Stimulated activated naive CD8-positive, alpha-beta T cell treated with anti-CD3 and anti-CD28 coated beads, Interleukin-15, Interleukin-2, amounts not matched to agents 100 U/mL and 50 U/mL, for 24 hours (primary cell): Measurements from ENCODE around the gene VEGFB.
"Not testable (repeated sequence)": the region's sequence is repeated elsewhere in the genome, so short reads cannot be mapped to it uniquely, and the experiment has no call there.

Experiments
- ATAC-seq: fragments of 150-1000 bp; cut with Tn5 transposase; one replicate; pipeline ENCODE4 v1.10.0; 2021
- DNase-seq: peaks from one replicate; pipeline ENCODE4 v3.0.0; 2021

Gene VEGFB

GRCh38 chr11:64232182-64232966 lies 2.0 kb upstream of the VEGFB start:
- ATAC-seq, result no peak
- DNase-seq, result no peak

- DNase-seq (no peak), ATAC-seq (no peak)
These were observed 1.4 kb upstream of the VEGFB start for GRCh38 chr11:64232967-64233315.

GRCh38 chr11:64234647-64235379 lies 429 bp downstream of the VEGFB start:
- DNase-seq, result peak; percentile 67
- ATAC-seq, result peak; percentile 56

GRCh38 chr11:64235437-64236161 lies 1.2 kb downstream of the VEGFB start:
- ATAC-seq, result no peak
- DNase-seq, result no peak

DNA sequence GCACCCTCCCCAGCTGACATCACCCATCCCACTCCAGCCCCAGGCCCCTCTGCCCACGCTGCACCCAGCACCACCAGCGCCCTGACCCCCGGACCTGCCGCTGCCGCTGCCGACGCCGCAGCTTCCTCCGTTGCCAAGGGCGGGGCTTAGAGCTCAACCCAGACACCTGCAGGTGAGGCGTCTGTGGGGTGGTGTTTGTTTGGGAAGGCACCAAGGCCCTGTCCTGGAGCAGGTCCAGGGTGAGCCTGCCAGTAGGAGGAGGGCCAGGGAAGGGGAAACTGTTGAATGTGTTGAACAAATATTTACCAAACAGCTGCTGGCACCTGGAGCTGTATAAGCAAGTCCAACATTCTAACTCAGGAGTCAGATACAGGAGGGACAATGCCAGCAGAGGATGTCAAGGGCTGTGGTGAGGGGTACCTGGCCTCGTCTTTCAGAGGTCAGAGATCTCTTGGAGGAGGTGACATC lies 3.1 kb downstream of the VEGFB start:
- ATAC-seq, result no peak
- DNase-seq, result no peak

DNA sequence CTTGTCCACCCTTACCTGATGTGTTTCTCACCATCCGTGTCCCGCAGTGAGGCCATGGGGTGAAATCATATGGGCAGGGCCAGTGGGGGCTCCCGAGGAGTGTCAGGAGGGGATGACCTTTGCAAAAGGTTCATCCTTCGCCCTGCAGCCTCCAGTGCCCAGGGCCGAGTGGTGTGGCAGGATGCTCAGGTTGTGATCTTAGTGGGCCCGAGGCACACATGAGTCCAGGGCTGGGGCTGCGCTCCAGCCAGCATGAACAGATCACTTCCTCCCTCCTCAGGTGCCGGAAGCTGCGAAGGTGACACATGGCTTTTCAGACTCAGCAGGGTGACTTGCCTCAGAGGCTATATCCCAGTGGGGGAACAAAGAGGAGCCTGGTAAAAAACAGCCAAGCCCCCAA lies 3.7 kb downstream of the VEGFB start:
- ATAC-seq (no peak), DNase-seq (no peak)

DNA sequence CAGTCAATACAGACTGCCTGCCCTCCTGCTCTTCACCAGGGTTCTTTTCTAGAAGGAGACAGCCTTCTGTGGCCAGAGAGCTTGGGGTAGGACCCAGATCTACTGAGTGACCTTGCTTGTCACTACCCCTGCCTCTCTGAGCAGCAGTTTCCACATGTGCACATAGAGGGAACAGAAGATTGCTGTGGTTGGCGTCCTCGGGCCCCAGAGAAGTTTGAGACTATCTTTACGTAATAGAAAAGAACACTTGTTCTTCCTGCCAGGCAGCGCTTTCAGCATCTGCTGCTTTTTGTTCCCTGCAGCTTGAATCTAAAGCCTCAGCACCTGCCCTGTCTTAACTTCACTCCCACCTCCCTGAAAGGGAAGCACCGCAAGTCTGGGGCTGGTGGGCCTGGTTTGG lies 4.6 kb downstream of the VEGFB start:
- ATAC-seq, result no peak
- no peak for DNase-seq

- no peak for ATAC-seq
These were observed 5.5 kb downstream of the VEGFB start for GRCh38 chr11:64239662-64240434.

GRCh38 chr11:64240435-64241240 lies 6.3 kb downstream of the VEGFB start, which contains the start of gene FKBP2:
Gene FKBP2, plus strand, starts transcription at chr11:64241095. Its CDS starts 1,293 bp downstream, at chr11:64242388.
- ATAC-seq (peak; percentile 66), DNase-seq (peak; percentile 99)

More at GRCh38 chr11:64239662-64240434, 5.5 kb downstream of the VEGFB start:
- no peak for DNase-seq

DNA sequence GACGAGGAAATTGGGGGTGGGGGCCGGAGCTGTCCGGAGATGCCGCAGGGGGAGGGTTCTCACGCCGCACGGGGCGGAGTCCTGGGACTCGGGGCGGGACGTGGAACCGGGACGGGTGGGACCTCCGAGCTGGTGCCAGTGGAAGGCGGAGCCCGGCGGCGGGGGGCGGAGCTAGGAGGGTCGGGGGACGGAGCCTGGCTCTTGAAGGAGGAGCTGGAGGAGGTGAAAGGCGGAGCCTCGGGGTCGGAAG lies 6.8 kb downstream of the VEGFB start:
- peak; percentile 100 for DNase-seq
- peak; percentile 83 for ATAC-seq

DNA sequence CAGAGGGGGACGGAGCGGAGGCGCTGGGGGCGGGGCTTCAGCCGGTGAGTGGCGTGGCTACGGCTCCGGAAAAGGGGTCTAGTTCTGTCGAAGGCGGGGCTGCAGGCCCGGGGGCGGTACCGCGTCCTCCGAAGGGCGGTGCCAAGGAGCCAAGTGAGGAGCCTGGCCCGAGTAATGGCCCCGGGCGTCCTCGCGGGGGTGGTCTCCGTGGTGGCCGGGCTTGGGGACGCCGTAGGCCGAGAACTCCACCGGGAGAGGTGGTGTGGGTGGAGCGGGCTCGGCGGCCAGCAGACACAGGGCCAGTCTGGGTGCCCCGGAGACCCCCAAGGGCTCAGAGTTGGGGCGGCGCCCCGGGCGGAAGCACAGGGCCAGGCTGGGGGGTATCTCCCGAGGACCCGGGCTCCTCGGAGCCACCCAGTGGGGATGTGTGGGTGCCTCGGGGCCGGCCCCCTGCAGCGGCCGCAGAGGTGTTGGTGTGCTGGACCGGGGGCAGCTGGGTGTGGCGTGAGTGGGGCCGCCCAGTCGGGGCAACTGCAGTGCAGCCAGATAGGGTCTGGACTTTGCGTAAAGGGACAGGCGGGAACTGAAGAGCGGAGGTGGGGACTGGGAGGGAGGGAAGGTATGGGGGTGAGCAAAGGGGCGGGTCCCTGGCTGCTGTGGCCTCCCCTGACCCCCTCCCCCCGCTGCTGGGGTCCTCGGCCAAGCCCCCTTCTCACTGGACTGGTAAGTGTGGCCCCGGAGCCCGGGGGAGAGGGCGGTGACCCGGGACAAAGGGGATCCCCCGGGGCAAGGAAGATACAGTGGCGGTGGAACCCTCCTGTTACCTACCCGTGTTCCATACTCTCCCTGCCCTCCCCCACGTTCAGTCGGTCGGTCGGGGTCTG lies 7.3 kb downstream of the VEGFB start:
- peak; percentile 49 for DNase-seq

DNA sequence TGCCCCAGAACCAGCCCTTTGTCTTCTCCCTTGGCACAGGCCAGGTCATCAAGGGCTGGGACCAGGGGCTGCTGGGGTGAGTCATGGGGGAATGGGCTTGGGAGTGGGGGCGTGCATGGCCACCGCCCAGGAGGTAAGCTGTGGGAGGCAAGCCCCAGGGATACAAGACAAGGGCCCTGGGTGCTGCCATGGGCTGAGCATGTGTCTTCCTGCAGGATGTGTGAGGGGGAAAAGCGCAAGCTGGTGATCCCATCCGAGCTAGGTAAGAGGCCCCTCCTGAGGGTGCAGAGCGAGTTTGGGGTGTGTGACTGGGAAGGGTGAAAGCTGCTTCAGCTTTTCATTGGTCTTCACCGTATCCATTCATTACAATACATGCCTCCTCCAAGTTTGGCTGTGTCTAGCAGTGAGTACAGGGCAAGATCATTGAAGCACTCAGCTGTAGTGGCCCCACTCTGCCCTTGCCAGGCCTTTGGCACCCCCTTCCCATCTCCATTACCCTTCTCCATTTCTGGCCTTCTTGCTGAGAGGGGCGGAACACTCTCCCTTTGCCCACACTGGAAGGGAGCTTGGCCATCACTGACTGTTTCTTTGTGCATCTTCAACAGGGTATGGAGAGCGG lies 9.0 kb downstream of the VEGFB start:
- ATAC-seq, result no peak
- no peak for DNase-seq

More for the DNA sequence above, 7.3 kb downstream of the VEGFB start:
- peak; percentile 2 for ATAC-seq

DNA sequence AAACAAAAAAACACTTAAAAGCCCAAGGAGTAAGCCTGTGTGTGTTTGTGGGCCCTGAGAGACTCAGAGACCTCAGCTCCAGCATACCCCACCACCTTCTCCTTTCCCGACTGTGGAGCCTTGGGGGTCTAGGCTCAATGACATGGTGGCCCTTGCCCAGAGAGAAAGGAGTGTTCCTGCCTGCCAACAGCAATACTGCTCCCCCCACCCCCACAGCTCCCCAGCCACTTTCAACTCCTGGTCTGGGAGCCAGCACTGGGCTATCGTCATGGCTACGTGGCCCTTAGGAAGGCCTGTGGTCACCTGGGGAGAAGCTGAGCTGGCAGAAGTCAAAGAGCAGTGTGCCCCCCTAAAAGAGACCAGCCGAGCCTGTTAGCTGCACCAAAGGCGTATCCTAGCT lies 9.7 kb downstream of the VEGFB start:
- ATAC-seq, result no peak
- no peak for DNase-seq

- DNase-seq (no peak), ATAC-seq (no peak)
These were observed 10.6 kb downstream of the VEGFB start for GRCh38 chr11:64244966-64245365.

GRCh38 chr11:64245401-64245796 lies 11.0 kb downstream of the VEGFB start:
- DNase-seq, result no peak

GRCh38 chr11:64245797-64246620 lies 11.6 kb downstream of the VEGFB start:
- DNase-seq (peak; percentile 84), ATAC-seq (peak; percentile 12)

More at GRCh38 chr11:64245401-64245796, 11.0 kb downstream of the VEGFB start:
- no peak for ATAC-seq

DNA sequence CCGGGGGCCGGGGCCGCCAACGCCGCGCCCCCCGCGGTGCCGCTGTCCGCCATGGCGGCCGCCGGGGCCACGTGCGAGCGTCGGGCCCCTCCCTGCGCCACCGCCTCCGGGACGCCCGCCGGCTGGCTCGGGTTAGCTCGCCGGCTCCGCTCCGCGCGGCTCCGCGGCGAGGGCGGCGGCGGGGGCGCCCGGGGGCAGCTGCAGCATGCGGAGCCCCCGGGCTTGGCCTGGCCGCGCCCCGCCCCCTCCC lies 12.2 kb downstream of the VEGFB start:
- not testable (repeated sequence) for DNase-seq, ATAC-seq

DNA sequence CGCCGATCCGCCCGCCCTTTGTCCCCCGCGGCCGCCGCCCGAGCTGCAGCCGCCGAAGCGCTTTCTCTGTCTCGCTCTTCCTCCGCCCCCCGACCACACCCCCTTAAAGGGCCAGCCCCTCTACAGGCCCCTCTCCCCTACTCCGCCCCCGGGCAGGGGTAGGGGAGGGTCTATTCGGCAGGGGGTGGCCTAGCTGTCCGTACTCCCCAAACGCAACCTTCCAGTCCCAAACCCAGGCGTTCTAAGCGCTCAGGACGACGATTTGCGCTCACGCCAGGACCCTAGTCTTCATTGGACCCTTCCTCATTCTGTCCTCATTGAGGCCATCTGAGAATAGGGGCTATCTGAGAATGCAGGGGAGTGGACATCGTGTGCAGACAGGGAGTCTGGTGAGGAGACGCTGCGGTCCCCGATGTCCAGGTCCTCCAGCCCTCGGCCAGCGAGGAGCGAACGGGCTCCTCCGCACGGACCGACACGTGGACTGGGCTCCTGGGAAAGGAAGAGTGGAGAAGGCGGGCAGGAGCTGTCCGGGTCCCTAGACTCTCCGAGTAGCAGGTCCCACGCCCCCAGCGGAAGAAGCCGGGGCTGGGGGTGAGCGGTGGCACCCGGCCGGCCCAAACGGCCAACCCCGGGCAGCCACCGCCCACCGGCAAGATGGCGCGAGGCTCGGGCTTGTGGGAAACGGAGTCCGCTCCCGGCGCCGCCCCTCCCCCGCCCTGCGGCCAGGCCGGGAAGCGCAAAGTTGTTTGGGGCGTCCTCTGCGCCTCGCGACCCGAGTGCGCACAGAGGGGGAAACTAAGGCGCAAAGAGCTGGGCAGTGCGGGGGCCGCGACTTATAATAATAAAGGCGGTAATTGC lies 12.7 kb downstream of the VEGFB start, which contains the start of gene PPP1R14B:
Gene PPP1R14B, minus strand, starts transcription at position 73 of the 858 bp plus-strand sequence. CDS start 270 bp downstream, outside the sequence.
- DNase-seq, result peak; percentile 90
- peak; percentile 54 for ATAC-seq
